Stimulated activated CD4-positive, alpha-beta T cell treated with anti-CD3 and anti-CD28 coated beads, Interleukin-1b, Interleukin-23, amount 100 ng/mL, for 48 hours (primary cell): ENCODE measurements around the gene LIMS2.

ENCODE experiments used
- DNase-seq: peaks from one replicate; pipeline ENCODE4 v3.0.0-alpha.2; 2020

The LIMS2 gene

DNA sequence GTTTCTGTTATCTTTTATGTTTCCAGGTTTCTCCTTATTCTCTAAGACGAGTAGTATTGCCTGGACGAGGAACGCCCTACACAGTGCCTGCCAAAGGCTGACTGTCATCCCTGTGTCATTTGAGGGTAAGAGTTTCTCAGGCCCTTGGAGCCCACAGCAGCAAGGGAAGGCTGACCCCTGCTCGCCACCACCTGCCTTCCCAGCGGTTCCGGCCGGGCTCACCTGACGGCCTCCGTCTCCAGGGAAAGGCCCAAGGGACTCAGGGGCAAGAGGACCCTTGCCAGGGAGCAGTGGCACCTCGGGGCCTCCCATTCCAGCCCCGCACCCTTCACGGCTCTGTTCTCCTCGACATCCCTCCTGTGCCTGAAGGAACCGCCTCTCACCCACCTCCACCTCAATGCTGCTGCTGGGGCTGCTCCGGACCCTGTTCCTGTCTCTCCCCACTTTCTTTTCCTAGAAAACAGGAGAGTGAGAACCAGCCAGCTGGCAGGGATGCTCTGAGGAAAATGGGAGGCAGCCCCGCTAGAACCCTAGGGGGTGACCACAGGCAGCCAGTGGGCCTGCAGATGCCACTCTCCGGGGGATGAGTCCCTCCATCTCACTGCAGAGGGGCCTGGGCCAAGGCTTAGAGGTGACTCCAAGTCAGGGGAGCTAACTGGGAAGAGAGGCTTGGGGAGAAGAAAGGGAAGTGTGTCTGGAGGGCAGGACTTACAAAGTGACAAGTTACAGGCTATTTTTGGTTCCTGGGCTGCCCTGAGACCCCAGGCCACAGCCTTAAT, 1.9 kb downstream of the LIMS2 start:
- DNase-seq, result no peak

DNA sequence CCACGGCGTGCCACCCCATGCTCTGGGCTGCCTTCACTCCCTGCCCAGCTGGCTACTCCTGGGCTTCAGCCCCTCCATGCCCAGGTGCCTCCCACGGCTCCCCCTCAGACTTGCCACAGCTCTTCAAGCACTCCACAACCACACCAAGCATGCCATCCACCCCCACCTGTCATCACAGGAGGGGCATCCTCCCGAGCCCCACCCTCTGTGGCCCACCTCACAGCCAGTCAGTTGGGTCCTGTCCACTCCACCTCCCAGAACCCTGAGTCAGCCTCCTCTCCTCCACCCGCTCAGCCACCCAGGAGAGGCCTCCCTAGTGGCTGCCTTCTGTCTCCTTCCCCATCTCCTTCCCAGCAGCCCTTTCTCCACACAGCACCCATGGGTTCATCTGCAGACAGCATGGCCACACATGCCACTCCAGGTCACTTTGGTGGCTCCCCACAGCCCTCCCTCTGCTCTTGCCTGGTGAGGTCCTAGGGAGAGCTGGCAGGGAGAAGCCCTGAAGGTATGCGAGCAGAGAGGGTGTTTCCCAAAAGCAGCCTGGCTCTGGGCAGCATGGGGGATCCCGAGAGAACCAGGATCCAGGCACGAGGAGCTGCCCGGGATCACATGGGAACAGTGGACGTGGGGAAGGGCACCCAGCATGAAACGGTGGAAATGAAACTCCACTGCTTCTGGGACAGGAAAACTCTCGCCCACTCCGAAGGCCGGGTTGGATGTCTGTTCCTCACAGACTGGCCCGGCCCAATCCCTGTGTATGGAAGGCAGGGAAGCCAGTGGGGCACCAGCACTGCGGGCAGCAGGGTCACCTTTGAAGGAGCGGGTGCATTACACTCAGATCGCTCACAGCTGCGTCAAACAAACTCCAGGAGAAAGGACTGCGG, 2.7 kb downstream of the LIMS2 start:
- no peak for DNase-seq

DNA sequence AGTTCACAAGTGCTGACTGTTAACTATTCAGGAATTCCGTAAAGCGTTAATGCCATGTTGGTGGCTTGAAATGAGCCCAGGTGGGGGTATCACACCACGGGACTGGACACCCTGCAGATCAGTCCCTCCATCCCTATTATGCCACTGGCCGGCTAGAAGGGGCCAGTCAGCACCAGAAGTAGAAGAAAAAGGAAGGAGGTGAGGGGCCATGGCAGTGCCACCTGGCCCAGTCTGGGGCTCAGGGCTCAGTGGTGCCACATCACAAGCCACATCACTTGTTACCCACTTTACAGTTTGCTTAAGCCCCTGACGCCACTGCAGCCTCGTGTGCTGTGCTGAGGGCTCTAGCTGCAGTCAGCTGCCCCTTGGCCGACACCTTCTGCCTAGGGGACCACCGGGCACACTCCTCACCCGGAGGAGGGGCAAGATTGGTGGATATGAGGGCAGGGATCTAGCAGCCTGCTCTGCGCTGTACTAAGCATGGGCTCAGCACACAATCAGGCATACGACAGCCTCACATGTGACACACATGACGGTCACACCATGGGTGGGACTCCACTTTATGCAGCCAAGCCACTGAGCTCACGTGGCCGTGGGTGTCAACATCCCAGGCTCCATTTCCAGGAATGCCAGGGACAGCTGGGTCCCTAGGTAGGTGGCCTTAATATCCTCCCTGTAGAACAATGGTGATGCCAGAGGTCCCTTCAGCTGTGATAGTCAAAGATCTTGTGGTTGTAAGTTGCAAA, 3.6 kb downstream of the LIMS2 start:
- no peak for DNase-seq

DNA sequence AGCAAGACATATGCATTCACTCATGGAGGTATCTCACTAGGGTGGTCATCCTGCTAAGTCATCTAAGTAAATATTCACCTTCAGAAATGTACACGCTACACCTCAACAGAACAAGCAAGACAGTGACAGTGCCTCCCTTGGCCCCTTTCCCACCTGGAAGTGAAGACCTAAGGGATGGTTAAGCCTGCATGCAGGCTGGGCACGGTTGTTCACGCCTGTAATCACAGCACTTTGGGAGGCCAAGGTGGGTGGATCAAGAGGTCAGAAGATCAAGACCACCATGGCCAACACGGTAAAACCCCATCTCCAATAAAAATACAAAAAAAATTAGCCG, 4.4 kb downstream of the LIMS2 start:
- no peak for DNase-seq

DNA sequence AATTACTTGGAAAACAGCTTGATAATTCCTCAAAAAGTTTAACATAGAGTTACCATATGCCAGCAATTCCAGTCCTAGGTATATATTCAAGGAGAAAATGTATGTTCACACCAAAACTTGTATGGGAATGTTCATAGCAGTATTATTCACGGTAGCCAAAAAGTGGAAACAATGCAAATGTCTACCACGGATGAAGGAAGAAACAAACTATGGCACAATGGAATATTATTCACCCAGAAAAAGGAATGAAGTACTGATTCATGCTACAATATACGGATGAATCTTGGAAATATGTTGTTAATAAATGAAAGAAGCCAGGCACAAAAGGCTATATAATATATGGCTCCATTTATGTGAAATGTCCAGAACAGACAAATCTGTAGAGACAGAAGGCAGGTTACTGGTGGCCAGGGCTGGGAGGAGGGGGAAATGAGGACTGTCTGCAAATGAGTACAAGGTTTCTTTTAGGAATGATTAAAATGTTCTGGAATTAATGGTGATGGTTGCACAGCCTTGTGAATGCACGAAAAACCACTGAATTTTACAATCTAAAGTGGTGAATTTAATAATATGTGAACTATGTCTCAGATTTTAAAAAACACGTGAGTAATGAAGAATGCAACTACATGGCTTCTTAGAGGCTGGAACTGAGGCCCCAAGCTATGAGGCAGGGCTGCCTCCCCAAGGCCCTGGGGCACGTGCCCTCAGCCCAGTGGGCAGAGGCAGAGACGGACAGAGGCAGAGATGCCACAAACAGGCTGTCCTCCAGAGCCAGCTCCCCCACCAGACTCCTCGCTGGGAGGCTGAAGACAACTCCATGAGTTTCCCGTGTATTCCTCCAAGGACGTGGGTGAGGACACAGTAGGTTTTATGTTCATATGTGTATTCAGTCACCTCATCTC, 5.0 kb downstream of the LIMS2 start:
- DNase-seq, result no peak

DNA sequence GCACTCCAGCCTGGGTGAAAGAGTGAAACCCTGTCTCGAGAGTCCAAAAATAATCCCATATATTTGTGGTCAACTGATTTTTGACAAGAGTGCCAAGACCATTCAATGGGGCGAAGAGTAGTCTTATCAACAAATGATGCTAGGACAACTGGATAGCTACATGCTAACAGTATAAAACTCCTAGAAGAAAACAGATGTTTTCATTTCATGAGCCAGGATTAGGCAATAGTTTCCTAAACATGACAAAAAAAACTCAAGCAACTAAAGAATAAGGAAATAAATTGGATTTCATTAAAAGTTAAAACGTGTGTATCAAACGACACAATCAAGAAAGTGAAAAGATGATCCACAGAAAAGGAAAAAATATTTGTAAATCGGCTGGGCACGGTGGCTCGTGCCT, 6.3 kb downstream of the LIMS2 start:
- no peak for DNase-seq

DNA sequence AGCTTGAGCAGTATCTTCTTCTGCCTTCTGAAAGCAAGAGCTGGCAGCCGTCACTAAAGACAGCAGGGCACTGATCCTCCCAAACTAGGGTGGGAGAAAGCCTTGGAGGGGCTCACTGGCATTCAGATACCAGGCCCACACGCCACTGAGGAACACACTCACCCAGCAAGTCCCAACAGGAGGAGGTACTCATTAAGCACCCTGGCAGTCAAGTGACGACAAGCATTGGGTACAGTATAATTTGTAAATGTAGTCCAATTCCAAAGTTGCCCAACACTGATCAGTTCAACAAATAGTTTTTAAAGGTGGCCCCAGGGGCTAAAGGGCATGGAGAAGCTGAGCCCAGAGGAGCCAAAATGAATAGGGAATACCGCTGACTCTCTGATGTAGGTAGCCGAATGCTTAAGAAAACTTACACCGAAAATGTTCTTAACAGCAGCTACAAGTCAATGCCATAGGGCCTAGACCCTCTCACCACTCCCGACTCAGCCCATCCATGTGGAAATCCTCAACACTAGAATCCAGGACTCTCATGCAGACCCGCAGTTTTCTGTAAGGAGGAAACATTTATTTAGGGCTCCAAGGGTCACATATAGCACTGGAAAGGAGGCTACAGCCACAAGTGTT, 9.9 kb downstream of the LIMS2 start:
- DNase-seq, result no peak

DNA sequence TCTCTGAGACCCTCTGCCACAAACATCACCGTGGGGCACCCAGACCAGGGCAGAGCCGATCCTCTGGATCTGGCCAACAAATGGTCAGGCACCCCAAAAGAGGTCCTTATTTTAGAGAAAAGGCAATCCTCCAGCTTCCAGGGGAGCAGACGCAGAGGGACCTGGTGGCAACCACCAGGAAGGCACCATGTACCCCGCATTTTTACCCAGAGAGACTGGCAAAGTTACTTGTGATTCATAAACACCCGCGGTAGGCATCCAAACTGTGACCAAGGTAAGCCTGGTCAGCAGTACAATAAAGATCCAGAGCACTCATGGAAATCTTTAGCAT, 10.5 kb downstream of the LIMS2 start:
- no peak for DNase-seq

DNA sequence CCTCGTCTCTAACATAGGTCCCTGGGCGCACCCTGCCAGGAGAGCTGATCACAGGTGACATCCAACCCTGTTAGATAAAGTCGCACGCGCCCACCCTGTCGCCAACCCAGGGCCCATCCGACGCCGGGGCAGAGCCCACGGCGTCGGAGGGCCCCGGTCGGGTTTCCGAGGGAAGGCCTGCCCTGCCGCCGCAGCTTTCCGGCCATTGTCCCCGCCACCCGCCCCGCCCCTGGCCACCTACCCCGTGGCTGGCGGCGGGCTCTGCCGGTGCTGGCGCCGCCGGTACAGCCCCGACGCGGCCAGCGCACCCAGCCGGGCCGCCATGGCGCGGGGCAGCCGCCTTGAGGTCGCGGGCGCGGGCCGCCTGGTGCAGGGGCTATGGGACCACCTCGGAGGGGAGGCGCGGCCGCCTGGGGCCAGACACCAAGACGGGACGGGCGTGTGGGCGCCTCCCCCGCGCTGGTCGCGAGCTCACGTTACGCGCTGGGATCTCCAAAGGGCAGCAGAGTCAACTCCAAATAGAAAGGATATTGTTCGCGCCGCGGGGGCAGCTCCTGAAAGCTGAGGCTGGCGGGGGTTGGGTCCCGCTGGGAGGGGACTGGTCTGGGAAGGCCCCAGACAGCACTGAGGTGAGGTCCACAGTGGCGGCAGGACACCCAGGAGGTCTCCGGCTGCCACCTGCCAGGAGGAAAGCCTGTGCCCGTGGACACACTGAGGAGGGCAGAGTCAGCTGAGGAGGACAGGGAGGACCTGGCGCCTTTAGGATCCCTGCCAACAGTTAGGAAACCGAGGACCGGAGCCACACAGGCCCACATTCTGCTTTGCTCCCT, 11.1 kb downstream of the LIMS2 start:
- no peak for DNase-seq

DNA sequence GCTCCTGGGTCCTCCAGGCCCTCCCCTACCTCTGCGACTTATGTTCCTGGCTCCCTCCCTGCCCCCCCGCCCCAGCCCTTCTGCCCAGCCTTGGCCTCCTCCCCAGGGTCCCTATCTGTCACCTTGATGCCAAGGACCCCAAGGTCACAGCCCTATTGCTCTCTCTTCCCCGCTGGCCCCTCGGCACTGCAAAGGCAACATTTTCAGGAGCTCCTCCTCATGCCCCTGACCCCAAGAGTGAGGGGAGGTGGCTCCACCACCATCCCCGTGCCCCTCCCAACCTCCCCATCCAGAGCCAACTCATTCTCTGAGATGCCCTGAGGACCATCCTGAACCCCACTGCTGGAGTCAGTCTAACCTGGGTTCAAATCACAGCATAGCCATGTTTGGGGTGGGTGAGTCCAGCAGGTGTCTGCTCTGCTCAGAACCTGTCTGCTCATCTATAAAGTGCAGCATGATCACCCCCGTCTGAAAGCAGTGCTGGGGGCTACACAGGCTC, 11.7 kb downstream of the LIMS2 start:
- DNase-seq, result no peak

DNA sequence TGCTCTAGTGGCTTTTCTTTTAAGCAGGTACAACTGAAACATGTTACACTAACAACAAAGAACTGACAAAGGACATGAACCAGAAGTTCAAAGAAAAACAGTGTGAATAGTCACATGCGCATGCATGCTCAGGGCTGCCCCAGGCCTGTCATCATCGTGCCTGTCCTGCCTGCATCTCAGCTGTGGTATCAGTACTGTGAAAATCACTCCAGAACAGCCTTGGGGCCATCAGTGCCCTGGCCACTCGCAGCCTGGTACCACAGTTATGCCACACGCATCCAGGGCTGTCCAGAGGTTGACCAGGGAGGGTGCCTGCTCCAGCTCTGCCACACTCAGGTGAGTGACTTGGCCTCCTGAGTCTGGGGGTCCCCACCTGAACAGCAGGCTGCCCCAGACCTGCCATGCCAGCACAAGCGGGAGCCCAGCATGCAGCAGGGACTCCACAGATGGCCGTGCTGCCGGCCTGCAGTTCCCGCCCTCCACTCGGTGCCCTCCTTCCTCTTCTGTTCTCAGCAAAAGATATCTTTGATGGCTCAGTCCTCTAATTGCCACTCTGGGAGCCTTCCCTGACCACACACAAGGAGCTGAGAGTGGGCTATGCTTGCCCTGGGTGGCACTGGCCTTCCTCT, 12.3 kb downstream of the LIMS2 start:
- no peak for DNase-seq

DNA sequence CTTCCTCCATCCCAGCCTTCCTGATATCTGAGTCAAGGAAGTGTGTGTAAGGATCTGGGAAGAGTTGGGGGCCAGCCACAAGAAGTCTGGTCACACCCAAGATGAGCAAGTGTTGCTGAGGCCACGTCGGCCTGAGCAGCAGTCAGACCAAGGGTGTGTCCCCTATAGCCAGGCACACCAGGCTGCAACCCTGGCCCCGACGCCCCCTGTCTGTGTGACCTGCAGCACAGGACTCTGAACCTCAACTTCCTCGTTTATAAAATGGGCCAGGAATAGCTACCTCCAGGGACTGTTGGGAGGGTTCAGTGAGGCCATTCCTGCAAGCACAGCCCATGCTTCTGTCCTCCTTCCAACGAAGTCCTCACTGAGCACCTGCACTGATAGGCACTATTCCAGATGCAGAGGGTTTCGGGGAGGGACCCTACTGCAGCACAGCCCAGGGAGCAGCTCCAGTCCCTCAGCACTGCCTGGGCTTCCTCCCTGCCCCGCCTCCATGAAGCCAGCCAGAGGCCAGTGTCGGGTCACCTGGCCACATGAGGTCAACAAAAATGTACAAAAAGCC, 13.3 kb downstream of the LIMS2 start:
- DNase-seq, result no peak

DNA sequence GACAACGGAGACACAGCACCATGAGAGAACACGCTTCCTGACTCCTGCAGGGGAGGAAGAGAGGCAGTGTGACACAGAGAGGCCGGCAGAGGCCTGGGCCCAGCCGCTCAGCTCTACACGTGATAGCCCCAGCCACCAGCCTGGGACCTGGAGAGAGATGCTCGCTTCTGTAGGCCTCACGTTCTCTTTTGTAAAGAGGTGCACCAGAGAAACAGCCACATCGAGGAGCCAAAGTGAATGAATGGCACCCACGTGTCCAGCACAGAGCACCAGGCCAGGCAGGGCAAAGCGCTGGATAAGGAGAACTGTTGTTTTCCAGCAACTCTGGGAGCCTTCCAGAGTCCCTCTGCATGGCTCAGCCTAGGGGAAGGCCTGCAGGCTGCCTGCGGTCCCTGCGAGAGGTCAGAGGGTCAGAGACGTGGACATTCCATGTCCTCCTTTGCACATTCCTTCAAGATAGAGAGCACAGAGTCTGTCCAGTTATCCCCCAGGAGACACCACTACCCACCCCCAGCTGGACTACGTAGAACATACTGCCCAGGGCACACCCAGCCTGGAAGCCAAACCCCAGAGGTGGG, 14.2 kb downstream of the LIMS2 start:
- DNase-seq, result no peak

DNA sequence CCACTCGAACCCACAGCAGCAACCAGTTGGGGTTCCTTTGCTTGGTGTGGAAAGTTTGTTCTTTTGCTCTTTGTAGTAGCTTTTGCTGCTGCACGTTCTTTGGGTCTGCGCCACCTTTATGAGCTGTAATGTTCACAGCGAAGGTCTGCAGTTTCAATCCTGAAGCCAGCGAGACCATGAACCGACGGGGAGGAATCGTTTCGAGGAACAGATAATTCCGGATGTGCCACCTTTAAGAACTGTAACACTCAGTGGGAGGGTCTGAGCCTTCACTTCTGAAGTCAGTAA, 15.1 kb downstream of the LIMS2 start:
- DNase-seq, result no peak

DNA sequence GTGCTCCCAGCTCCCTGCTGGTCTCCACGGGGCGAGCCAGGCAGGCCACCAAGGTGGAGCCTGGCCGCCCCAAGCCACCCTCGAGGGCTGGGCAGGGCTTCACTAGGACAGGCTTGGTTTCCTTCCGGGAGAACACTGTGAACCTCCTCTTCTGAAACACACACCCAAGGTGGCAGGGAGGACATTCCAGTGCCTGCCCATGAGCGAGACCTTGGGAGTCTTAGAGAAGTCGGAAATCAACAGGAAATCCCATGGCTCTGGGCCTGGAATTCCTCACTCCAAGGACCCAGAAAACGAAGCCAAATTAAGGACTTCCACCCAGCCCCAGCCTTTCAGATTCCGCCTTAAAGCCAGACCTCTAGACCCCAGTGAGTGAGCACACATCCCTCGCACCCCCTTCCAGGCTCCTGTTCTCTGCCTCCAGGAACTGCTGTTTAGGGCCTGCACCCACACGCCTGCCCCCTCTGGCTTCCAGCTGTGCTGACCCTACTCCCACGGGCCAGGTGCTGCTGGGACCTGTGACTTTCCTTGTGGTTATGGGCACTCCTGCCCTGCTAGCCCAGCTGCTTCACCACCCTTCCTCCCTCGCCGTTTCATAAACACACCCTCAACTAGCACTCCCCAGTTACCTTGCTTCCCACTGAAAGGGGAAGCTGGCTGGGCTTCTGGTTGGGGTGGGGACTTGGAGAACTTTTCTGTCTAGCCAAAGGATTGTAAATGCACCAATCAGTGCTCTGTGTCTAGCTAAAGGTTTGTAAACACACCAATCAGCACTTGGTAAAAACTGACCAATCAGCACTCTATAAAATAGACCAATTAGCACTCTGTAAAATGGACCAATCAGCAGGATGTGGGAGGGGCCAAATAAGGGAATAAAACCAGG, 15.7 kb downstream of the LIMS2 start:
- DNase-seq, result no peak

DNA sequence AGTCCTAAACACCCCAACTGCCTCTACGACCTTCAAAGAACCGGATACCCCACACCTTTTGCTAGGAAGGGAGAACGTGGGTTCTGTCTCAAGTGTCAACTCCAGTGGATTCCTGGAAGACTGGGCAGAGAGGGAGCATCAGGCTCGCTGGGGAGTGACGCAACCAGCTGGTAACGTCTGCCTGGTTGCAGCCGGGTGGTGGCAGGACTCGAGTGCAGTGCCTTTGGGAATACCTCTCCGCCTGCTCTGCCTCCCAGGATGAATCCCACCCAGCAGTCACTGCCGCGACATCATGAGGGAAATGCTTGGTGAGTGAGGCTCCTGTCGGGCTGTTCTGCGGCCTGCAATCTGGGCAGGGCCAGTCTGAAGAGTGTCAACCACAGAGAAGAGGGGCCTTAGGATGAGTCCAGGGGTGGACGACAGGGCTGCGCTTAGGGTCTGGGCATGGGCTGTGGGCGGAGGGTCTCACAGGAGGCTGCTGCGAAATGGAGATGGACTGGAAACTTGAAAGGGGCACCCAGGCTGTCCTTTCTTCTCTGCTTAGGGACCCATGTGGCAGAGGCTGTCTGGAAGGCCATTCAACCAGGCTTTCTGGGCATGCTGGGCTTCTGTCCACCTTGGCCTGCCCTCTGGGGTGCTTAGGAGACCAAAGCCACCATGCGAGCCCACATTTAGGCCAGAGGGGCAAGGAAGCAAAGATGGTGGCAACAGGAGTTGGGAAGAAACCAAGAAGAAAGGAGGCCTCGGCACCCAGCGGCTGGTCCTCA, 16.5 kb downstream of the LIMS2 start:
- no peak for DNase-seq

DNA sequence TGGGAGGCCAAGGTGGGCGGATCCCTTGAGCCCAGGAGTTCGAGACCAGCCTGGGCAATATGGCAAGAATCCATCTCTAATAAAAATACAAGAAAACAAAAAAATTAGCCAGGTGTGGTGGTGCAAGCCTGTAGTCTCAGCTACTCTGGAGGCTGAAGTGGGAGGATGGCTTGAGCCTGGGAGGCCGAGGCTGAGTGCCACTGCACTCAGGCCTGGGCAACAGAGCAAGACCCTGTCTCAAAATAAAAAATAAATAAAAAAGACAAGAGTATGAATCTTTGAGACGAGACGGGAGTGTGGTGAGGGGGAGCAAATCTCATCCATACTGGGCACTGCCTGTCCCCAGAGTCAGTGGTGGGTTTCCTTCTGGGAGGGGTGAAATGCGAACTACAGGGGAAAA, 17.2 kb downstream of the LIMS2 start:
- no peak for DNase-seq

DNA sequence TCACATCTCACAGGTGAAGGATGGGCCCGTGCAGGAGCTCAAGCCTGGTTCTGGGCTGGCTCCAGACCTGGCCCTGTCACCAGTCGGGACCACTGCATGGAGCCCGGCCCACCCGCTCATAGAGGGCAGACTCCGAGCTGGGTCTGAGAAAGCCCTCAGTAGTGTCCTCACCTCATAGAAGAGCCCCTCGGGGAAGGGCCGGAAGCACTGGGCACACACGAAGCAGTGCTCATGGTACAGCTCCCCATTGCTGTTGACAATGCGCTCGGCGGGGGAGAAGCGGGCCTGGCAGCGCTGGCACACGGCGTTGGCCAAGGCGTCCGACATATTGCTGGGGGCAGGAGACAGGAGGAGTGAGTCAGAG, 18.1 kb downstream of the LIMS2 start:
- no peak for DNase-seq
